Kidney (tissue), 14 donors: Measurements from ENCODE around the gene UNC13B. TPM values are rescaled to one million over a fixed set of nuclear protein-coding genes. Genes with fewer than 3 reads are reported as not detected.

Experiments
- DNase-seq, 5 donors: peaks; one replicate each; pipeline ENCODE4 v3.0.0-alpha.2; 2013 to 2020
- FAIRE-seq: peaks from 2 replicates; lab custom pipeline; 2012; peaks lifted over from hg19 to GRCh38; lab: Jason Lieb, UNC
- H3K27ac ChIP-seq, 2 donors: one replicate each; pipeline ENCODE4 v1.7.0; 2013; ENCODE audit warnings: low read depth in 2 of 2, low read length in 2 of 2, inconsistent platforms in 1 of 2
- H3K27me3 ChIP-seq: one replicate; pipeline ENCODE4 v1.7.1; 2013; ENCODE audit warnings: low read length, inconsistent platforms; ENCODE audit not compliant: control insufficient read depth, insufficient read depth
- H3K36me3 ChIP-seq, 3 donors: one replicate each; pipeline versions ENCODE4 v1.7.0 to v1.7.1; 2013; ENCODE audit warnings: low read length in 3 of 3, control low read depth in 1 of 3, inconsistent platforms in 1 of 3; ENCODE audit not compliant: insufficient read depth in 3 of 3, control insufficient read depth in 2 of 3
- H3K4me1 ChIP-seq, 3 donors: one replicate each; pipeline versions ENCODE4 v1.7.0 to v1.7.1; 2013; ENCODE audit warnings: low read length in 3 of 3, inconsistent platforms in 1 of 3, low read depth in 1 of 3; ENCODE audit not compliant: control insufficient read depth in 2 of 3, insufficient read depth in 2 of 3
- H3K4me3 ChIP-seq, 3 donors: one replicate each; pipeline versions ENCODE4 v1.7.0 to v1.8.1; 2013; ENCODE audit warnings: low read length in 3 of 3, control low read depth in 1 of 3, inconsistent platforms in 1 of 3
- H3K9ac ChIP-seq, 3 donors: one replicate each; pipeline versions ENCODE4 v1.7.0 to v1.7.1; 2013; ENCODE audit warnings: low read length in 3 of 3, control low read depth in 1 of 3, inconsistent platforms in 1 of 3
- H3K9me3 ChIP-seq, 3 donors: one replicate each; pipeline versions ENCODE4 v1.7.0 to v1.7.1; 2013; ENCODE audit warnings: low read length in 3 of 3, control low read depth in 1 of 3, inconsistent platforms in 1 of 3; ENCODE audit not compliant: control insufficient read depth in 2 of 3, insufficient read depth in 1 of 3
- CTCF ChIP-seq: IDR thresholded peaks from 3 replicates; pipeline ENCODE4 v1.5.1; 2012; ENCODE audit warnings: mild to moderate bottlenecking, moderate library complexity, borderline replicate concordance; ENCODE audit not compliant: insufficient read depth; ENCODE audit errors: extremely low read depth
- intact Hi-C: fragments of 100-400 bp; cut with DNase I; formaldehyde crosslinking; loops from one replicate; pipeline ENCODE4 v1.11.1; 2022
- polyA plus RNA-seq: library from polyadenylated mRNA; stranded (reverse); fragments of 350-450 nt; fragmentation: Illumina TruSeq; extraction: RNeasy Lipid Tissue Mini Kit (QIAGEN cat#74804); gene quantifications from one replicate; pipeline ENCODE4 v1.2.3, GENCODE V29; 2014; ENCODE audit warnings: low read depth, low replicate concordance; ENCODE audit not compliant: insufficient read depth
- total RNA-seq: library from RNA; stranded (reverse); fragmentation: NEBNext Ultra II Directional; extraction: Animal tissue kit (Norgen Biotek cat#: 25700); gene quantifications from one replicate; pipeline ENCODE4 v1.2.1, GENCODE V29; 2021
- donor health status: control.
- donor health status: control.
- donor health status: control.
- donor health status: control.
- donor health status: control.
- donor health status: DM: yes; HTN: yes; CAD: no.
- donor health status: Normal renal cell carcinoma (clear cell type).

UNC13B gene
- total and polyA plus RNA-seq, 2 donors from 2014 or later = 20.8 to 43.6 TPM

- Histone ChIP-seq H3K9me3 (no peaks in the 10 kb centered on the region), H3K27me3 (no peaks in the 10 kb centered on the region), H3K4me1 (no peaks in the 10 kb centered on the region), H3K27ac (no peak overlapping the region), H3K9ac (no peak overlapping the region), H3K36me3 (peaks cover 0 to 32% (median 21%) of the 10 kb centered on the region in 3 donors), H3K4me3 (no peak overlapping the region)
- no peak for TF ChIP-seq CTCF
- intact Hi-C loops = no loop called here
- DNase-seq = no peak
- no peak for FAIRE-seq
These were observed 218.2 kb downstream of the UNC13B start for GRCh38 chr9:35380039-35380438.

- TF ChIP-seq CTCF = no peak
- H3K27me3 ChIP-seq = no peaks in the 10 kb centered on the region
- no peaks in the 10 kb centered on the region for H3K9me3 ChIP-seq
- H3K36me3 ChIP-seq = peaks cover 0 to 32% (median 21%) of the 10 kb centered on the region in 3 donors
- intact Hi-C loops = no loop called here
- no peak for FAIRE-seq
- no peak overlapping the region for H3K4me3 ChIP-seq
- no peak overlapping the region for H3K27ac ChIP-seq
- H3K4me1 ChIP-seq = no peaks in the 10 kb centered on the region
- DNase-seq = no peak
- no peak overlapping the region for H3K9ac ChIP-seq
These were observed 218.8 kb downstream of the UNC13B start for GRCh38 chr9:35380619-35381018.

GRCh38 chr9:35385042-35385441, 223.2 kb downstream of the UNC13B start:
- peak; percentile 9 for TF ChIP-seq CTCF
- Histone ChIP-seq H3K27ac (no peak overlapping the region), H3K9ac (no peak overlapping the region), H3K27me3 (no peaks in the 10 kb centered on the region), H3K36me3 (peaks cover 0 to 49% (median 40%) of the 10 kb centered on the region in 3 donors), H3K4me3 (no peak overlapping the region), H3K9me3 (no peaks in the 10 kb centered on the region), H3K4me1 (no peaks in the 10 kb centered on the region)
- FAIRE-seq (no peak), DNase-seq (peak in 1 of 5 donors; percentile 31)
- intact Hi-C loops = no loop called here
